H1 (cell line): Measurements from ENCODE around the gene NBPF3. TPM values are rescaled to one million over a fixed set of nuclear protein-coding genes. Genes with fewer than 3 reads are reported as not detected.

Experiments used
- CTCF ChIA-PET: fragments of 300-600 bp; sonication (Branson Sonifier 250); formaldehyde crosslinking; loops from one replicate; lab custom pipeline; 2021; ENCODE audit not compliant: partially characterized antibody; lab: Charles Lee
- POLR2A ChIA-PET: fragments of 300-600 bp; sonication (Branson Sonifier 250); formaldehyde crosslinking; loops from one replicate; lab custom pipeline; 2021; ENCODE audit warnings: inconsistent platforms; ENCODE audit not compliant: partially characterized antibody; lab: Charles Lee
- DNase-seq, 2 experiments: peaks; one replicate each; pipeline versions ENCODE4 v3.0.0 to v3.0.0-alpha.2; 2010 to 2022; ENCODE audit warnings: low spot score in 2 of 2, low read depth in 1 of 2, mixed read lengths in 1 of 2
- FAIRE-seq: peaks from 2 replicates; lab custom pipeline; 2011; peaks lifted over from hg19 to GRCh38; lab: Jason Lieb, UNC
- H2AFZ ChIP-seq: 2 replicates; pipeline ENCODE4 v1.8.1; 2012; ENCODE audit warnings: low read length, inconsistent platforms
- H2AK5ac ChIP-seq: 2 replicates; pipeline ENCODE4 v1.6.1; 2013; ENCODE audit warnings: low read depth, low read length
- H2BK120ac ChIP-seq: replicated peaks from 2 replicates; pipeline ENCODE3; 2013; ENCODE audit warnings: low read depth, low read length, inconsistent platforms
- H2BK12ac ChIP-seq: 2 replicates; pipeline ENCODE4 v1.6.1; 2013; ENCODE audit warnings: low read depth, low read length
- H2BK15ac ChIP-seq: 2 replicates; pipeline ENCODE4 v1.6.1; 2013; ENCODE audit warnings: low read length
- H2BK20ac ChIP-seq: 2 replicates; pipeline ENCODE4 v1.6.1; 2013; ENCODE audit warnings: low read length
- H2BK5ac ChIP-seq: 2 replicates; pipeline ENCODE4 v1.6.1; 2013; ENCODE audit warnings: low read depth, low read length
- H3K14ac ChIP-seq: 2 replicates; pipeline ENCODE4 v1.6.1; 2013; ENCODE audit warnings: inconsistent platforms; ENCODE audit not compliant: insufficient read length
- H3K18ac ChIP-seq: 2 replicates; pipeline ENCODE4 v1.6.1; 2013; ENCODE audit warnings: low read length; ENCODE audit errors: extremely low read depth
- H3K23ac ChIP-seq: 2 replicates; pipeline ENCODE4 v1.6.1; 2013; ENCODE audit warnings: inconsistent platforms; ENCODE audit not compliant: insufficient read length
- H3K23me2 ChIP-seq: 2 replicates; pipeline ENCODE4 v1.6.1; 2013; ENCODE audit warnings: low read depth, low read length
- H3K27ac ChIP-seq: 2 replicates; pipeline ENCODE4 v1.6.1; 2011; ENCODE audit warnings: low read depth, low read length, inconsistent platforms
- H3K27me3 ChIP-seq, 4 experiments: replicated peaks in 1 of 4; 1 replicate in 1 of 4; 2 replicates in 3 of 4; pipeline versions ENCODE4 v1.6.1 to v1.8.1; 2011 to 2013; ENCODE audit warnings: low read length in 3 of 4, mild to moderate bottlenecking in 3 of 4, inconsistent platforms in 2 of 4, mixed read lengths in 2 of 4, moderate library complexity in 1 of 4; ENCODE audit not compliant: control insufficient read depth in 3 of 4, insufficient read depth in 3 of 4; ENCODE audit errors: extremely low read depth in 1 of 4
- H3K36me3 ChIP-seq, 4 experiments: 2 replicates each; pipeline versions ENCODE4 v1.6.1 to v1.8.1; 2011 to 2013; ENCODE audit warnings: mild to moderate bottlenecking in 4 of 4, low read length in 3 of 4, moderate library complexity in 2 of 4, control low read depth in 1 of 4, inconsistent platforms in 1 of 4; ENCODE audit not compliant: insufficient read depth in 4 of 4, control insufficient read depth in 2 of 4
- H3K4ac ChIP-seq: replicated peaks from 2 replicates; pipeline ENCODE3; 2013; ENCODE audit warnings: low read length, low read depth, mixed read lengths, inconsistent platforms; ENCODE audit not compliant: insufficient read length
- H3K4me1 ChIP-seq, 4 experiments: replicated peaks in 1 of 4; 1 replicate in 1 of 4; 2 replicates in 3 of 4; pipeline versions ENCODE4 v1.6.1 to v1.8.1; 2011 to 2013; ENCODE audit warnings: low read length in 3 of 4, inconsistent platforms in 2 of 4, mixed read lengths in 1 of 4; ENCODE audit not compliant: insufficient read depth in 4 of 4, control insufficient read depth in 3 of 4
- H3K4me2 ChIP-seq, 2 experiments: 2 replicates each; pipeline versions ENCODE4 v1.6.1 to v1.8.1; 2011 to 2013; ENCODE audit warnings: low read depth in 2 of 2, low read length in 2 of 2, control low read depth in 1 of 2, inconsistent platforms in 1 of 2, mild to moderate bottlenecking in 1 of 2; ENCODE audit not compliant: insufficient read depth in 1 of 2
- H3K4me3 ChIP-seq, 4 experiments: fragments of 200-600, 300-600 bp in 1 of 4; sonication (generic), shearing (Covaris generic), sonication (Bioruptor Twin) in 1 of 4; 2 replicates each; pipeline versions ENCODE4 v1.5.1 to v1.8.1; 2011 to 2016; ENCODE audit warnings: low read length in 4 of 4, low read depth in 3 of 4, control low read depth in 2 of 4, inconsistent platforms in 2 of 4, mild to moderate bottlenecking in 2 of 4, mixed read lengths in 1 of 4, moderate library complexity in 1 of 4; ENCODE audit not compliant: insufficient read depth in 2 of 4; ENCODE audit errors: extremely low read depth in 1 of 4
- H3K56ac ChIP-seq: replicated peaks from 2 replicates; pipeline ENCODE3; 2013; ENCODE audit warnings: low read depth, mild to moderate bottlenecking, mixed read lengths, low read length, inconsistent platforms; ENCODE audit not compliant: insufficient read length
- H3K79me1 ChIP-seq: 2 replicates; pipeline ENCODE4 v1.6.1; 2013; ENCODE audit warnings: low read depth, low read length, control low read depth
- H3K79me2 ChIP-seq, 2 experiments: 2 replicates each; pipeline versions ENCODE4 v1.6.1 to v1.8.1; 2012 to 2013; ENCODE audit warnings: low read length in 2 of 2, mild to moderate bottlenecking in 2 of 2, inconsistent platforms in 1 of 2; ENCODE audit not compliant: insufficient read depth in 2 of 2, control insufficient read depth in 1 of 2
- H3K9ac ChIP-seq, 4 experiments: replicated peaks in 1 of 4; 1 replicate in 1 of 4; 2 replicates in 3 of 4; pipeline versions ENCODE4 v1.6.1 to v1.8.1; 2011 to 2013; ENCODE audit warnings: low read depth in 3 of 4, low read length in 3 of 4, control low read depth in 2 of 4, mild to moderate bottlenecking in 2 of 4, moderate library complexity in 2 of 4, inconsistent platforms in 1 of 4; ENCODE audit errors: extremely low read depth in 1 of 4
- H3K9me3 ChIP-seq, 2 experiments: 2 replicates each; pipeline versions ENCODE4 v1.6.1 to v1.8.1; 2012 to 2013; ENCODE audit warnings: mild to moderate bottlenecking in 2 of 2, moderate library complexity in 2 of 2, control low read depth in 1 of 2, inconsistent platforms in 1 of 2, low read depth in 1 of 2, low read length in 1 of 2, mixed read lengths in 1 of 2; ENCODE audit not compliant: insufficient read depth in 2 of 2
- H4K20me1 ChIP-seq, 2 experiments: replicated peaks in 1 of 2; 2 replicates each; pipeline versions ENCODE3 to v1.8.1; 2011 to 2013; ENCODE audit warnings: inconsistent platforms in 2 of 2, low read length in 2 of 2, mild to moderate bottlenecking in 1 of 2; ENCODE audit not compliant: insufficient read depth in 2 of 2, control insufficient read depth in 1 of 2
- H4K5ac ChIP-seq: 2 replicates; pipeline ENCODE4 v1.6.1; 2013; ENCODE audit warnings: low read length, low read depth, mixed read lengths, inconsistent platforms; ENCODE audit not compliant: insufficient read length
- H4K8ac ChIP-seq: 2 replicates; pipeline ENCODE4 v1.8.0; 2013; ENCODE audit warnings: mild to moderate bottlenecking, moderate library complexity, low read length, inconsistent platforms; ENCODE audit not compliant: insufficient read depth; ENCODE audit errors: extremely low read depth
- H4K91ac ChIP-seq: replicated peaks from 2 replicates; pipeline ENCODE3; 2013; ENCODE audit warnings: low read length, mixed read lengths, inconsistent platforms; ENCODE audit not compliant: insufficient read length
- ASH2L ChIP-seq: fragments of 200-600, 300-600 bp; sonication (generic); IDR thresholded peaks from one replicate; pipeline ENCODE4 v1.7.1; 2017; ENCODE audit warnings: low read length
- CHD2 ChIP-seq: IDR thresholded peaks from 2 replicates; pipeline ENCODE4 v1.6.1; 2012; ENCODE audit warnings: low read length, improper control_type of control experiment
- HDAC2 ChIP-seq, 2 experiments: fragments of 300-600 bp in 1 of 2; sonication (generic) in 1 of 2; IDR thresholded peaks; 2 replicates each; pipeline ENCODE4 v1.6.1; 2011 to 2012; ENCODE audit warnings: low read depth in 2 of 2, low read length in 2 of 2, mild to moderate bottlenecking in 2 of 2, moderate library complexity in 2 of 2, borderline replicate concordance in 1 of 2, inconsistent platforms in 1 of 2
- PHF8 ChIP-seq: fragments of 200-600 bp; sonication (generic); conservative IDR thresholded peaks from 2 replicates; pipeline ENCODE4 v1.7.1; 2012; ENCODE audit warnings: low read depth, mild to moderate bottlenecking, inconsistent platforms, low read length, moderate library complexity
- POLR2A ChIP-seq, 2 experiments: IDR thresholded peaks; 1 replicate in 1 of 2; 2 replicates in 1 of 2; pipeline ENCODE4 v1.6.1; 2011; ENCODE audit warnings: low read depth in 2 of 2, low read length in 2 of 2, mild to moderate bottlenecking in 2 of 2; ENCODE audit errors: control extremely low read depth in 1 of 2
- RBBP5 ChIP-seq: IDR thresholded peaks from 2 replicates; pipeline ENCODE4 v1.7.1; 2012; ENCODE audit warnings: low read depth, mild to moderate bottlenecking, inconsistent platforms, low read length, moderate library complexity, borderline replicate concordance
- SIRT6 ChIP-seq: IDR thresholded peaks from one replicate; pipeline ENCODE4 v1.7.1; 2012; ENCODE audit warnings: low read length, inconsistent platforms
- WGBS, 2 experiments: shearing (Covaris generic) in 1 of 2; methylation state at CpG; one replicate each; pipeline versions ENCODE4 v1.1.6 to v1.1.7; 2013 to 2015; ENCODE audit warnings: low lambda C conversion rate in 2 of 2, mixed read lengths in 2 of 2, inconsistent platforms in 1 of 2, low coverage in 1 of 2, missing lambda C conversion rate in 1 of 2; ENCODE audit not compliant: insufficient replicate concordance in 2 of 2, insufficient coverage in 1 of 2, insufficient read length in 1 of 2; ENCODE audit errors: extremely low coverage in 1 of 2, missing lambda C conversion rate in 1 of 2; 5-methylcytosine and 5-hydroxymethylcytosine counted together
- polyA plus RNA-seq, 7 experiments: library from polyadenylated mRNA; depleted of rRNA in 3 of 7; stranded (reverse) in 5 of 7; unstranded in 2 of 7; fragments of >200 nt in 5 of 7; fragments of 200-250 nt in 2 of 7; gene quantifications; 1 replicate in 5 of 7; 2 replicates in 1 of 7; 4 replicates in 1 of 7; pipeline versions ENCODE4 v1.2.1 to v1.2.3, GENCODE V29; 2011 to 2013; ENCODE audit warnings: missing spikeins in 2 of 7, mixed read lengths in 2 of 7
- total RNA-seq: library from RNA; stranded (reverse); fragmentation: NEBNext Ultra II Directional; extraction: Animal tissue kit (Norgen Biotek cat#: 25700); gene quantifications from 2 replicates; pipeline ENCODE4 v1.2.1, GENCODE V29; 2021
- TF ChIP-seq, protein P1 (sequence below), 3 experiments: IDR thresholded peaks; 1 replicate in 2 of 3; 2 replicates in 1 of 3; pipeline versions ENCODE4 v1.5.1 to v1.6.1; 2011; ENCODE audit warnings: low read length in 3 of 3, mild to moderate bottlenecking in 3 of 3, inconsistent platforms in 2 of 3, low read depth in 1 of 3, moderate library complexity in 1 of 3; ENCODE audit not compliant: insufficient read depth in 1 of 3; ENCODE audit errors: control extremely low read depth in 1 of 3

Gene NBPF3
- total and polyA plus RNA-seq, 2 of the 8 experiments (the other 6 are each of a cell fraction or from before 2014, with no cell fraction given), result 3.8 to 4.3 TPM

DNA sequence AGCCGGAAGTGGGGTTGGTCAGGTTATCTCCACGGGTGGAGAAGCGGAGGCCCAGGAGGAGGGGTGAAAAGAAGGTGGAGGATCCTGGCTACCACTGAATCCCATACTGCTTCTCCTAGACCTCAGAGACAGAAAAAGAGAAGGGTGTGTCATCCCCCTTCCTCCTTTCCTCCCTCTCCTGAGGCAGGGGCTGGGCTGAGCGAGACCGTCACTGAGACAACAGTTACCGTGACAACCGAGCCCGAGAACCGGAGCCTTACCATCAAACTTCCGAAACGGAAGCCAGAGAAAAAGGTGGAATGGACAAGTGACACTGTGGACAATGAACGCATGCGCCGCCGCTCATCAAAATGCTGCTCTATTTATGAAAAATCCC is 42.1 kb upstream of the NBPF3 start:
- H2AFZ ChIP-seq, result no peak overlapping the region
- H2AK5ac ChIP-seq, result no peak overlapping the region
- H3K4me2 ChIP-seq, result no peak overlapping the region
- POLR2A ChIA-PET, result no interaction called here
- H3K79me2 ChIP-seq, result no peaks in the 10 kb centered on the region
- no peak overlapping the region for H3K27ac ChIP-seq
- no peak overlapping the region for H3K4ac ChIP-seq
- no peak overlapping the region for H3K4me3 ChIP-seq
- no peak overlapping the region for H4K5ac ChIP-seq
- no peak overlapping the region for H4K8ac ChIP-seq
- no peaks in the 10 kb centered on the region for H3K9me3 ChIP-seq
- peak in 1 of 2 experiments; percentile 68 for DNase-seq
- FAIRE-seq, result peak; percentile 88
- H3K36me3 ChIP-seq, result no peaks in the 10 kb centered on the region
- H3K23me2 ChIP-seq, result no peaks in the 10 kb centered on the region
- no peak overlapping the region for H3K14ac ChIP-seq
- CTCF ChIA-PET, result no interaction called here
- H4K91ac ChIP-seq, result no peak overlapping the region
- no peak overlapping the region for H3K56ac ChIP-seq
- no peak overlapping the region for H2BK12ac ChIP-seq
- WGBS, 2 experiments, result 65% methylated on average over 15 of the region's 15 CpGs; no CpG with 5 or more reads in 1 of the 2 experiments
- no peak overlapping the region for H2BK15ac ChIP-seq
- no peak overlapping the region for H3K9ac ChIP-seq
- H2BK5ac ChIP-seq, result no peak overlapping the region
- H3K27me3 ChIP-seq, result no peaks in the 10 kb centered on the region
- H3K4me1 ChIP-seq, result no peaks in the 10 kb centered on the region
- H2BK20ac ChIP-seq, result no peak overlapping the region
- H4K20me1 ChIP-seq, result no peaks in the 10 kb centered on the region
- H2BK120ac ChIP-seq, result no peak overlapping the region
- no peaks in the 10 kb centered on the region for H3K79me1 ChIP-seq
- no peak overlapping the region for H3K18ac ChIP-seq
- H3K23ac ChIP-seq, result no peak overlapping the region
- no peak for TF ChIP-seq HDAC2 (IDR thresholded peaks at IDR 0.05; ENCODE audit: borderline replicate concordance in 1 of 2, low read depth in 2 of 2, low read length in 2 of 2)
- TF ChIP-seq PHF8, result no peak
- TF ChIP-seq CHD2, result no peak
- TF ChIP-seq SIRT6, result no peak
- TF ChIP-seq ASH2L, result no peak
- no peak for TF ChIP-seq POLR2A (IDR thresholded peaks at IDR 0.05; ENCODE audit: control extremely low read depth in 1 of 2, low read depth in 2 of 2, low read length in 2 of 2)
- TF ChIP-seq RBBP5, result no peak
- TF ChIP-seq, protein P1, sequence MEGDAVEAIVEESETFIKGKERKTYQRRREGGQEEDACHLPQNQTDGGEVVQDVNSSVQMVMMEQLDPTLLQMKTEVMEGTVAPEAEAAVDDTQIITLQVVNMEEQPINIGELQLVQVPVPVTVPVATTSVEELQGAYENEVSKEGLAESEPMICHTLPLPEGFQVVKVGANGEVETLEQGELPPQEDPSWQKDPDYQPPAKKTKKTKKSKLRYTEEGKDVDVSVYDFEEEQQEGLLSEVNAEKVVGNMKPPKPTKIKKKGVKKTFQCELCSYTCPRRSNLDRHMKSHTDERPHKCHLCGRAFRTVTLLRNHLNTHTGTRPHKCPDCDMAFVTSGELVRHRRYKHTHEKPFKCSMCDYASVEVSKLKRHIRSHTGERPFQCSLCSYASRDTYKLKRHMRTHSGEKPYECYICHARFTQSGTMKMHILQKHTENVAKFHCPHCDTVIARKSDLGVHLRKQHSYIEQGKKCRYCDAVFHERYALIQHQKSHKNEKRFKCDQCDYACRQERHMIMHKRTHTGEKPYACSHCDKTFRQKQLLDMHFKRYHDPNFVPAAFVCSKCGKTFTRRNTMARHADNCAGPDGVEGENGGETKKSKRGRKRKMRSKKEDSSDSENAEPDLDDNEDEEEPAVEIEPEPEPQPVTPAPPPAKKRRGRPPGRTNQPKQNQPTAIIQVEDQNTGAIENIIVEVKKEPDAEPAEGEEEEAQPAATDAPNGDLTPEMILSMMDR (IDR thresholded peaks at IDR 0.05; ENCODE audit: control extremely low read depth in 1 of 3, insufficient read depth in 1 of 3, low read depth in 1 of 3, low read length in 3 of 3), result no peak
